Fibroblast of lung (primary cell): ENCODE data around the gene NEK2.

Source experiments
- EZH2 ChIP-seq: IDR thresholded peaks from 2 replicates; pipeline ENCODE4 v1.5.1; 2012; ENCODE audit warnings: low read length, control low read depth, mild to moderate bottlenecking; ENCODE audit errors: missing control alignments
- TF ChIP-seq, protein P1 (sequence below), 2 donors: IDR thresholded peaks in 1 of 2; conservative IDR thresholded peaks in 1 of 2; 1 replicate in 1 of 2; 2 replicates in 1 of 2; pipeline ENCODE4 v1.5.1; 2011 to 2012; ENCODE audit warnings: low read length in 2 of 2, control low read depth in 1 of 2, inconsistent platforms in 1 of 2, low read depth in 1 of 2, mild to moderate bottlenecking in 1 of 2

DNA sequence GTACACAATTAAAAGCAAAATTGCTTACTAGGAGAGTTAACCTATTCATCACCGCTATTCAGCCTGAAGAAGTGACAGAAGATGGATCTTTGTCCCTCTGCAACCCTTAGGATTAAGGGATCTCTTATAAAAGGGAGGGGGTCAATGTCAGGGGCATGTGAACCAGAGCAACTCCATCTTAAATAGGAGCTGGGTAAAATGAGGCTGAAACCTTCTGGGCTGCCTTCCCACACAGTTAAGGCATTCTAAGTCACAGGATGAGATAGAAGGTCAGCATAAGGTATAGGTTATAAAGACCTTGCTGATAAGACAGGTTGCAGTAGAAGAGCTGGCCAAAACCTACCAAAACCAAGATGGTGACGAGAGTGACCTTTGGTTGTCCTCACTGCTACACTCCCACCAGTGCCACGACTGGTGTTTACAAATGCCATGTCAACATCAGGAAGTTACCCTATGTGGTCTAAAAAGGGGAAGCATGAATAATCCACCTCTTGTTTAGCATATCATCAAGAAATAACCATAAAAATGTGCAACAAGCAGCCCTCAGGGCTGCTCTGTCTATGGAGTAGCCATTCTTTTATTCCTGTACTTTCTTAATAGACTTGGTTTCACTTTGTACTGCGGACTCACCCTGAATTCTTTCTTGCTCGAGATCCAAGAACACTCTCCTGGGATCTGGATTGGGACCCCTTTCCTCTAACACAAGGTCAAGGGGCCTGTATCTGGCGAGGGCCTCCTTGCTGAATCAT is 35.3 kb upstream of the NEK2 start:
- TF ChIP-seq, protein P1, sequence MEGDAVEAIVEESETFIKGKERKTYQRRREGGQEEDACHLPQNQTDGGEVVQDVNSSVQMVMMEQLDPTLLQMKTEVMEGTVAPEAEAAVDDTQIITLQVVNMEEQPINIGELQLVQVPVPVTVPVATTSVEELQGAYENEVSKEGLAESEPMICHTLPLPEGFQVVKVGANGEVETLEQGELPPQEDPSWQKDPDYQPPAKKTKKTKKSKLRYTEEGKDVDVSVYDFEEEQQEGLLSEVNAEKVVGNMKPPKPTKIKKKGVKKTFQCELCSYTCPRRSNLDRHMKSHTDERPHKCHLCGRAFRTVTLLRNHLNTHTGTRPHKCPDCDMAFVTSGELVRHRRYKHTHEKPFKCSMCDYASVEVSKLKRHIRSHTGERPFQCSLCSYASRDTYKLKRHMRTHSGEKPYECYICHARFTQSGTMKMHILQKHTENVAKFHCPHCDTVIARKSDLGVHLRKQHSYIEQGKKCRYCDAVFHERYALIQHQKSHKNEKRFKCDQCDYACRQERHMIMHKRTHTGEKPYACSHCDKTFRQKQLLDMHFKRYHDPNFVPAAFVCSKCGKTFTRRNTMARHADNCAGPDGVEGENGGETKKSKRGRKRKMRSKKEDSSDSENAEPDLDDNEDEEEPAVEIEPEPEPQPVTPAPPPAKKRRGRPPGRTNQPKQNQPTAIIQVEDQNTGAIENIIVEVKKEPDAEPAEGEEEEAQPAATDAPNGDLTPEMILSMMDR (conservative IDR thresholded peaks at IDR 0.05 in 1 of 2, IDR thresholded peaks at IDR 0.05 in 1 of 2; ENCODE audit: low read depth in 1 of 2, low read length in 2 of 2): no peak
- no peak for TF ChIP-seq EZH2
